ENCODE data around the gene C2orf68. TPM values are rescaled to one million over a fixed set of nuclear protein-coding genes. Genes with fewer than 3 reads are reported as not detected.

C2orf68 gene
- total and polyA plus RNA-seq, 2 of the 13 experiments (the other 11 are each of a cell fraction or from before 2014, with no cell fraction given): 47.1 to 77.4 TPM

GRCh38 chr2:85593023-85593422 lies 18.8 kb downstream of the C2orf68 start (continued):
- TF ChIP-seq JUNB (CRISPR knock-in tag; IDR thresholded peaks at IDR 0.05; ENCODE audit: borderline replicate concordance) (no peak), ZNF709 (CRISPR knock-in tag; IDR thresholded peaks at IDR 0.05) (no peak), ZC3H4 (CRISPR knock-in tag; IDR thresholded peaks at IDR 0.05; ENCODE audit: borderline replicate concordance) (no peak), ZBTB43 (CRISPR knock-in tag; conservative IDR thresholded peaks at IDR 0.05) (no peak), ZNF646 (CRISPR knock-in tag; IDR thresholded peaks at IDR 0.05) (no peak)
